SK-N-SH (cell line): ENCODE results near the gene YAP1. TPM values are rescaled to one million over a fixed set of nuclear protein-coding genes. Genes with fewer than 3 reads are reported as not detected.

Source experiments
- CTCF ChIA-PET: fragments of 300-600, 350-600 bp; formaldehyde crosslinking; extraction: SDS; loops from one replicate; lab custom pipeline; 2021; lab: Yijun Ruan, JAX
- POLR2A ChIA-PET: fragments of 350-600 bp; sonication (Branson Sonifier 250); formaldehyde crosslinking; extraction: SDS; loops from one replicate; lab custom pipeline; 2020; ENCODE audit warnings: antibody characterized with exemption, inconsistent platforms; lab: Yijun Ruan, JAX
- DNase-seq: peaks from one replicate; pipeline ENCODE4 v3.0.0; 2012
- H2AFZ ChIP-seq: fragments of 200-600 bp; sonication (generic); 2 replicates; pipeline ENCODE4 v1.8.1; 2016; ENCODE audit warnings: antibody characterized with exemption, mild to moderate bottlenecking, low read depth
- H3F3A ChIP-seq: fragments of 200-600 bp; sonication (generic); replicated peaks from 2 replicates; pipeline ENCODE3; 2016; ENCODE audit warnings: antibody characterized with exemption, mild to moderate bottlenecking; ENCODE audit not compliant: insufficient read depth
- H3K27ac ChIP-seq, 2 experiments: fragments of 200-500 bp in 1 of 2; fragments of 200-600 bp in 1 of 2; sonication (Bioruptor generic) in 1 of 2; sonication (generic), shearing (Covaris generic) in 1 of 2; 2 replicates each; pipeline versions ENCODE4 v1.5.1 to v1.6.1; 2014 to 2016; ENCODE audit warnings: low read depth in 2 of 2, inconsistent platforms in 1 of 2, low read length in 1 of 2, mild to moderate bottlenecking in 1 of 2, mixed read lengths in 1 of 2
- H3K27me3 ChIP-seq: fragments of 200-600 bp; sonication (generic), shearing (Covaris generic); 2 replicates; pipeline ENCODE4 v1.6.1; 2016; ENCODE audit warnings: mixed run types; ENCODE audit not compliant: insufficient read depth
- H3K36me3 ChIP-seq, 2 experiments: fragments of 200-500 bp in 1 of 2; fragments of 200-600 bp in 1 of 2; sonication (Bioruptor generic) in 1 of 2; sonication (generic) in 1 of 2; replicated peaks in 1 of 2; 2 replicates each; pipeline versions ENCODE3 to v1.5.1; 2014 to 2016; ENCODE audit warnings: low read length in 1 of 2, mild to moderate bottlenecking in 1 of 2; ENCODE audit not compliant: insufficient read depth in 2 of 2, control insufficient read depth in 1 of 2
- H3K4me1 ChIP-seq, 2 experiments: fragments of 200-500 bp in 1 of 2; fragments of 200-600 bp in 1 of 2; sonication (Bioruptor generic) in 1 of 2; sonication (generic), shearing (Covaris generic) in 1 of 2; 2 replicates each; pipeline versions ENCODE4 v1.5.1 to v1.6.1; 2014 to 2016; ENCODE audit warnings: low read depth in 1 of 2, low read length in 1 of 2, mixed run types in 1 of 2; ENCODE audit not compliant: insufficient read depth in 2 of 2, control insufficient read depth in 1 of 2
- H3K4me2 ChIP-seq: fragments of 200-600 bp; sonication (generic), shearing (Covaris generic); 2 replicates; pipeline ENCODE4 v1.6.1; 2017; ENCODE audit warnings: mixed run types
- H3K4me3 ChIP-seq, 2 experiments: fragments of 200-500 bp in 1 of 2; fragments of 200-600 bp in 1 of 2; sonication (Bioruptor generic) in 1 of 2; sonication (generic), shearing (Covaris generic) in 1 of 2; 2 replicates each; pipeline versions ENCODE4 v1.5.1 to v1.8.1; 2014 to 2016; ENCODE audit warnings: low read depth in 2 of 2, inconsistent platforms in 1 of 2, low read length in 1 of 2, mild to moderate bottlenecking in 1 of 2, mixed read lengths in 1 of 2, moderate library complexity in 1 of 2
- H3K79me2 ChIP-seq: fragments of 200-600 bp; sonication (generic); 2 replicates; pipeline ENCODE4 v1.8.1; 2017; ENCODE audit warnings: mild to moderate bottlenecking; ENCODE audit not compliant: insufficient read depth
- H3K9ac ChIP-seq: fragments of 200-600 bp; sonication (generic); 2 replicates; pipeline ENCODE4 v1.6.1; 2017; ENCODE audit warnings: mixed run types
- H3K9me2 ChIP-seq: fragments of 200-600 bp; sonication (generic); 2 replicates; pipeline ENCODE4 v1.6.1; 2017; ENCODE audit warnings: mixed run types
- H3K9me3 ChIP-seq: fragments of 200-600 bp; sonication (generic); 2 replicates; pipeline ENCODE4 v1.6.1; 2017; ENCODE audit warnings: mixed run types, mild to moderate bottlenecking, moderate library complexity
- H4K20me1 ChIP-seq: fragments of 200-600 bp; sonication (generic); 2 replicates; pipeline ENCODE4 v1.6.1; 2017; ENCODE audit warnings: mild to moderate bottlenecking, mixed run types; ENCODE audit not compliant: insufficient read depth
- ELF1 ChIP-seq: IDR thresholded peaks from 2 replicates; pipeline ENCODE4 v1.4.0; 2012
- EP300 ChIP-seq, 2 experiments: IDR thresholded peaks; 2 replicates each; pipeline versions ENCODE4 v1.4.0 to v1.6.1; 2012; ENCODE audit warnings: borderline replicate concordance in 1 of 2, low read depth in 1 of 2, low read length in 1 of 2
- EZH2phosphoT487 ChIP-seq: fragments of 200-600 bp; sonication (generic); IDR thresholded peaks from 2 replicates; pipeline ENCODE4 v1.6.1; 2017; ENCODE audit warnings: low read depth, mixed run types, mild to moderate bottlenecking, antibody characterized with exemption, moderate library complexity, borderline replicate concordance
- FOSL2 ChIP-seq: IDR thresholded peaks from 2 replicates; pipeline ENCODE4 v1.4.0; 2012; ENCODE audit warnings: low read depth, mild to moderate bottlenecking, moderate library complexity, borderline replicate concordance
- FOXJ3 ChIP-seq: sonication (generic); formaldehyde crosslinking; IDR thresholded peaks from 2 replicates; pipeline ENCODE4 v1.5.1; 2020; ENCODE audit warnings: mild to moderate bottlenecking, missing genetic modification reagents
- MEF2A ChIP-seq: IDR thresholded peaks from 2 replicates; pipeline ENCODE4 v1.4.0; 2012; ENCODE audit warnings: low read depth, borderline replicate concordance
- MXI1 ChIP-seq: IDR thresholded peaks from 2 replicates; pipeline ENCODE4 v1.6.1; 2012; ENCODE audit warnings: mild to moderate bottlenecking, low read depth, low read length, improper control_type of control experiment
- NFIC ChIP-seq: IDR thresholded peaks from 2 replicates; pipeline ENCODE4 v1.4.0; 2012; ENCODE audit warnings: borderline replicate concordance
- POLR2AphosphoS5 ChIP-seq: IDR thresholded peaks from 2 replicates; pipeline ENCODE4 v1.6.1; 2012; ENCODE audit warnings: low read depth, low read length
- RAD21 ChIP-seq: IDR thresholded peaks from 2 replicates; pipeline ENCODE4 v1.6.1; 2012; ENCODE audit warnings: mild to moderate bottlenecking, low read length
- RCOR1 ChIP-seq: fragments of 150-350 bp; IDR thresholded peaks from 2 replicates; pipeline ENCODE4 v1.6.1; 2017; ENCODE audit warnings: antibody characterized with exemption, low read length
- RXRA ChIP-seq: IDR thresholded peaks from 2 replicates; pipeline ENCODE4 v1.4.0; 2012; ENCODE audit warnings: low read depth, mild to moderate bottlenecking, borderline replicate concordance
- SIN3A ChIP-seq: IDR thresholded peaks from 2 replicates; pipeline ENCODE4 v1.6.1; 2012; ENCODE audit warnings: low read depth, mild to moderate bottlenecking, low read length, moderate library complexity, borderline replicate concordance
- SMC3 ChIP-seq: IDR thresholded peaks from 2 replicates; pipeline ENCODE4 v1.6.1; 2012; ENCODE audit warnings: low read depth, low read length, improper control_type of control experiment
- TAF1 ChIP-seq: IDR thresholded peaks from 2 replicates; pipeline ENCODE4 v1.6.1; 2012; ENCODE audit warnings: low read depth, mild to moderate bottlenecking, low read length, moderate library complexity, borderline replicate concordance
- TCF12 ChIP-seq: IDR thresholded peaks from 2 replicates; pipeline ENCODE4 v1.4.0; 2012
- TEAD4 ChIP-seq: IDR thresholded peaks from 2 replicates; pipeline ENCODE4 v1.4.0; 2012; ENCODE audit warnings: mild to moderate bottlenecking, borderline replicate concordance; ENCODE audit not compliant: insufficient read depth
- WGBS: methylation state at CpG from one replicate; pipeline ENCODE4 v1.1.6; 2017; ENCODE audit warnings: low lambda C conversion rate; 5-methylcytosine and 5-hydroxymethylcytosine counted together
- polyA plus RNA-seq, 3 experiments: library from polyadenylated mRNA; depleted of rRNA; stranded (reverse); fragments of >200 nt; gene quantifications; 2 replicates each; pipeline ENCODE4 v1.2.3, GENCODE V29; 2012
- TF ChIP-seq, protein P1 (sequence below): IDR thresholded peaks from 2 replicates; pipeline ENCODE4; 2012
- TF ChIP-seq, protein P2 (sequence below): IDR thresholded peaks from 2 replicates; pipeline ENCODE4 v1.4.0; 2012; ENCODE audit warnings: low read depth, borderline replicate concordance
- TF ChIP-seq, protein P3 (sequence below): IDR thresholded peaks from 2 replicates; pipeline ENCODE4 v1.4.0; 2012; ENCODE audit warnings: low read depth, borderline replicate concordance
- TF ChIP-seq, protein P4 (sequence below): fragments of 150-350 bp; IDR thresholded peaks from 2 replicates; pipeline ENCODE4 v1.6.1; 2017; ENCODE audit warnings: antibody characterized with exemption, low read length, low read depth, borderline replicate concordance

Gene YAP1
- polyA plus RNA-seq, 1 of the 3 experiments (the other 2 are of a cell fraction): 53.2 TPM

DNA sequence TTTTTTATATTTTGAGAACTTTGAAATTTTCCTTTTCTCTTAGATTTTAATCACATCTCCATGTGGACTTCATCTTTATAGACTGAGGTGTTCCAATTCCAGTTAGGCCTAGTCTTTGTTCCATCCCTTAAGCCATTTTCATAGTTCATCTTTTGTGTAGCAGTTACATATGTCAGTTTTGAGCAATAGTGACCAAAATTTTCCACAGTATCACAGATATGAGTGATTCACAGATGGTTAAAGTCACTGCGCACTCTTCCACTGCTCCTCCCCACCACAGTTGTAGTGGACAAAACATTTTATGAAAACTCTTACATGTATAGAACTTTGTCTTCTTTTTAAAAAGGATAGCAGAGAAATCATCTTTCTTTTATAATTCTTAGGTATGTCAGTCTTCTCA, 42.8 kb downstream of the YAP1 start:
- Histone ChIP-seq H3K9me3 (no peaks in the 10 kb centered on the region), H2AFZ (no peak overlapping the region), H3K4me2 (no peak overlapping the region), H3K4me3 (no peak overlapping the region), H3K9me2 (no peaks in the 10 kb centered on the region), H3K79me2 (peaks cover 100% of the 10 kb centered on the region), H3K9ac (no peak overlapping the region), H3K4me1 (peaks cover 0 to 44% of the 10 kb centered on the region in 2 experiments; a peak in 1 of 4 replicates), H3K27ac (peak overlapping the region in 1 of 2 experiments; percentile 13; a peak in 1 of 4 replicates), H4K20me1 (peaks cover 81% of the 10 kb centered on the region), H3F3A (no peaks in the 10 kb centered on the region), H3K36me3 (peaks cover 0 to 36% of the 10 kb centered on the region in 2 experiments), H3K27me3 (no peaks in the 10 kb centered on the region)
- ChIA-PET CTCF (no interaction called here), POLR2A (no interaction called here)
- no peak for TF ChIP-seq EZH2phosphoT487
- TF ChIP-seq TAF1: no peak
- TF ChIP-seq RXRA: no peak
- TF ChIP-seq, protein P1, sequence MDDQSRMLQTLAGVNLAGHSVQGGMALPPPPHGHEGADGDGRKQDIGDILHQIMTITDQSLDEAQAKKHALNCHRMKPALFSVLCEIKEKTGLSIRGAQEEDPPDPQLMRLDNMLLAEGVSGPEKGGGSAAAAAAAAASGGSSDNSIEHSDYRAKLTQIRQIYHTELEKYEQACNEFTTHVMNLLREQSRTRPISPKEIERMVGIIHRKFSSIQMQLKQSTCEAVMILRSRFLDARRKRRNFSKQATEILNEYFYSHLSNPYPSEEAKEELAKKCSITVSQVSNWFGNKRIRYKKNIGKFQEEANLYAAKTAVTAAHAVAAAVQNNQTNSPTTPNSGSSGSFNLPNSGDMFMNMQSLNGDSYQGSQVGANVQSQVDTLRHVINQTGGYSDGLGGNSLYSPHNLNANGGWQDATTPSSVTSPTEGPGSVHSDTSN: no peak
- no peak for TF ChIP-seq FOXJ3 (CRISPR knock-in tag)
- TF ChIP-seq TCF12: no peak
- TF ChIP-seq, protein P2, sequence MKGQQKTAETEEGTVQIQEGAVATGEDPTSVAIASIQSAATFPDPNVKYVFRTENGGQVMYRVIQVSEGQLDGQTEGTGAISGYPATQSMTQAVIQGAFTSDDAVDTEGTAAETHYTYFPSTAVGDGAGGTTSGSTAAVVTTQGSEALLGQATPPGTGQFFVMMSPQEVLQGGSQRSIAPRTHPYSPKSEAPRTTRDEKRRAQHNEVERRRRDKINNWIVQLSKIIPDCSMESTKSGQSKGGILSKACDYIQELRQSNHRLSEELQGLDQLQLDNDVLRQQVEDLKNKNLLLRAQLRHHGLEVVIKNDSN: no peak
- TF ChIP-seq EP300 (IDR thresholded peaks at IDR 0.05; ENCODE audit: borderline replicate concordance in 1 of 2, low read depth in 1 of 2, low read length in 1 of 2): no peak
- no peak for TF ChIP-seq TEAD4
- no peak for TF ChIP-seq SIN3A
- TF ChIP-seq MEF2A: no peak
- no peak for TF ChIP-seq RCOR1
- no peak for TF ChIP-seq ELF1
- no peak for TF ChIP-seq NFIC
- TF ChIP-seq, protein P3, sequence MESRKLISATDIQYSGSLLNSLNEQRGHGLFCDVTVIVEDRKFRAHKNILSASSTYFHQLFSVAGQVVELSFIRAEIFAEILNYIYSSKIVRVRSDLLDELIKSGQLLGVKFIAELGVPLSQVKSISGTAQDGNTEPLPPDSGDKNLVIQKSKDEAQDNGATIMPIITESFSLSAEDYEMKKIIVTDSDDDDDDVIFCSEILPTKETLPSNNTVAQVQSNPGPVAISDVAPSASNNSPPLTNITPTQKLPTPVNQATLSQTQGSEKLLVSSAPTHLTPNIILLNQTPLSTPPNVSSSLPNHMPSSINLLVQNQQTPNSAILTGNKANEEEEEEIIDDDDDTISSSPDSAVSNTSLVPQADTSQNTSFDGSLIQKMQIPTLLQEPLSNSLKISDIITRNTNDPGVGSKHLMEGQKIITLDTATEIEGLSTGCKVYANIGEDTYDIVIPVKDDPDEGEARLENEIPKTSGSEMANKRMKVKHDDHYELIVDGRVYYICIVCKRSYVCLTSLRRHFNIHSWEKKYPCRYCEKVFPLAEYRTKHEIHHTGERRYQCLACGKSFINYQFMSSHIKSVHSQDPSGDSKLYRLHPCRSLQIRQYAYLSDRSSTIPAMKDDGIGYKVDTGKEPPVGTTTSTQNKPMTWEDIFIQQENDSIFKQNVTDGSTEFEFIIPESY: no peak
- TF ChIP-seq SMC3: no peak
- WGBS: 89% methylated on average over 1 of the region's 1 CpG
- DNase-seq: no peak

DNA sequence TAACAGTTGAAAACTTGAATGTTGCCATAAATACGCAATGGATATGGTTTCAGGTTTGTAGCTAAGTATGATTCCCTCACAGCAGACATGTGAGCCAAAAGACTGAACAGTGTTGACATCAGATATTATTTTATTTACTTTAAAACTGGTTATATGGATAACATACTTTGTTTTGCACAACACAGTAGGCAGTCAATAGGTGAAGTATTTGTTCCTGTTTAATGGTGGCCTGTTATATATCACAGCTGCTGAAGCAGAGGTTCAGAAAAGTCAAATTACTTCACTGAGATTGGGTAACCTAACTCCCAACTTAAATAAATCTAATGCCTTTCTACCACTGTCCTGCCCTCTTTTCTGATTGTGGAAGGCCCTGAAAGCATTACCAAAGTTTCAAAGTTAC, 44.6 kb downstream of the YAP1 start:
- no peak overlapping the region for H3K4me3 ChIP-seq
- no peak overlapping the region; the same call in 1 of the 2 replicates for H3K4me2 ChIP-seq
- ChIA-PET POLR2A (no interaction called here), CTCF (no interaction called here)
- peaks cover 100% of the 10 kb centered on the region for H3K79me2 ChIP-seq
- H3K9me2 ChIP-seq: no peaks in the 10 kb centered on the region
- H2AFZ ChIP-seq: no peak overlapping the region
- no peak overlapping the region for H3K27ac ChIP-seq
- TF ChIP-seq RAD21 (no peak), FOSL2 (no peak), POLR2AphosphoS5 (no peak), RCOR1 (no peak), MXI1 (no peak)
- TF ChIP-seq, protein P3: no peak
- TF ChIP-seq, protein P4, sequence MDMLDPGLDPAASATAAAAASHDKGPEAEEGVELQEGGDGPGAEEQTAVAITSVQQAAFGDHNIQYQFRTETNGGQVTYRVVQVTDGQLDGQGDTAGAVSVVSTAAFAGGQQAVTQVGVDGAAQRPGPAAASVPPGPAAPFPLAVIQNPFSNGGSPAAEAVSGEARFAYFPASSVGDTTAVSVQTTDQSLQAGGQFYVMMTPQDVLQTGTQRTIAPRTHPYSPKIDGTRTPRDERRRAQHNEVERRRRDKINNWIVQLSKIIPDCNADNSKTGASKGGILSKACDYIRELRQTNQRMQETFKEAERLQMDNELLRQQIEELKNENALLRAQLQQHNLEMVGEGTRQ: no peak
- no peak overlapping the region for H3K9ac ChIP-seq
- H4K20me1 ChIP-seq: peaks cover 78% of the 10 kb centered on the region
- no peaks in the 10 kb centered on the region for H3K9me3 ChIP-seq
- H3K4me1 ChIP-seq: peaks cover 0 to 43% of the 10 kb centered on the region in 2 experiments; a peak in 1 of 4 replicates
- H3F3A ChIP-seq: no peaks in the 10 kb centered on the region
- no peaks in the 10 kb centered on the region for H3K27me3 ChIP-seq
- peaks cover 0 to 30% of the 10 kb centered on the region in 2 experiments for H3K36me3 ChIP-seq
- DNase-seq: no peak
- 83% methylated on average over 1 of the region's 1 CpG for WGBS
